Hematopoietic multipotent progenitor cell treated with erythropoietin and hydrocortisone succinate and interleukin-3 and kit ligand, for 15 days (in vitro differentiated cells): Measurements from ENCODE around the gene TNNT1.
"Not testable (repeated sequence)": the region's sequence is repeated elsewhere in the genome, so short reads cannot be mapped to it uniquely, and the experiment has no call there.

Experiments used
- DNase-seq: peaks from one replicate; pipeline ENCODE4 v3.0.0-alpha.2; 2015; ENCODE audit warnings: low spot score

Gene TNNT1

DNA sequence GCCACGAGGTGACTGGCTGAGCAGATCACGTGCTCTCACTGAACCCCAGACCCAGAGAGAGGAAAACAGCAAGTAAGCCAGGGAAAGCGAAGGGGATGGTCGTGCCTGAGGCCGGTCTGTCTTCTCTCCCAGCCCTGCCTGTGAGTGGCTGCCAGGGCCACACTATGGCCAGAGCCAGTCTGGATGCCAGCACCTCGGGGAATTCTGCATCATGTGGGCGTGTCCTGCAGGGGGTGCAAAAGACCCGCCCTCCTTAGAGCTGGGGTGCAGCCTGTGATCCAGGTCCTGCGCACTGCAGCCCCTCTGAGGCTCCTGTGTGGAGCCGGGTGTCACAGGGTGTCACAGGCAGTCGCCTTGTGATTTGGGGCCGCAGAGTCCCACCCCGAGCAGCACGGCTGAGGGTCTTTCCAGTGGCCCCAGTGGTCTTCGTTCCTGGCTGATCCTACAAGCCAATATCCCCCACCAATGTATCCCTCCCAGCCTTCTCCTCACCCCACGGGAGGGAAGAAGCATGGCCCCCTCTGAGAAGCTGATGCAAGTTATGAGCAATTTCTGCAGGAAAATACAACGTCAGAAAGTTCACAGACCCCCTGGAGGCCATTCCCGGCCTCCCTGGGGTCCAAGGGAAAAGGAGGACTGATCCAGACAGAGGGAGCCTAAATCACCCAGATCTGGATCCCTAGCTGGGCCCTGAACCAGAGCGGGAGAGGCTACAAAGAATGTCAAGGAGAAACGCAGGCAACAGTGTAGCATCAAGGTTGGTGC, 39.3 kb downstream of the TNNT1 start:
- DNase-seq, result no peak

GRCh38 chr19:55107252-55107651, 41.8 kb downstream of the TNNT1 start:
- not testable (repeated sequence) for DNase-seq

DNA sequence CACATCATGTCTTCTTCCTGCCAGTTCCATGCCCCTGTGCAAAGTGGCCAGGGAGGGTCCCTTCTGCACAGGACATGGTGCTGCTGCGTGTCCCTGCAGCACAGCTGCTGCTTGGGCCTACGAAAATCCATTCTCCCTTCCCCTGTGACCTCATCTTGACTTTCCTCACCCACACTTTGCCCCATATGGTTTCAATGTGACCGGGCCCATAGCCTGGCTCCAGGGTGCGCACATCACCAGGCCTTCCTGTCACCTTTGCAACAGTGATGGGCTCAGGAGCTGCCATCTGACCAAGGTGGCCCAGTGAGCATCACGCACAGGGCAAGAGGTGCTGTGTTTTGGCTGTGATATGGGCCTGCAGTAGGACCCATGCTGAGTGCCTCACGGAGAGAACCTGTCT, 42.4 kb downstream of the TNNT1 start:
- DNase-seq, result no peak

- no peak for DNase-seq
These were observed 43.8 kb downstream of the TNNT1 start for GRCh38 chr19:55105237-55105636.

DNA sequence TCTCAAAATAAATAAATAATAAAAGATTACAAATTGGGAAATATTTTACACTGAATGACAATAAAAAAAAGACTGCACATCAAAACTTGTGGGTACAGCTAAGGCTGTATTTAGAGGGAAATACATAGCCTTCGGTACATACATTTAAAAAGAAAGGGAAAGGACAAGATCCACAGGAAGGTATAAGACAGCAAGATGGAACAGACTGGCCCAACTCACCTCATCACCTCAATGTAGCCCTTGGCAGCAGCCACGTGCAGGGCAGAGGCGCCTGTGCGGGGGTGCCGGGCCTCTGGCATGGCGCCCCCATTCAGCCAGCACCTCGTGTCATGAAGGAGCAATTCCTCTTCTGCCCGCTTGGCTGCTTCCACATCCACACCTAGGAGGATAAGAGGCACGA, 45.8 kb downstream of the TNNT1 start:
- DNase-seq, result no peak

DNA sequence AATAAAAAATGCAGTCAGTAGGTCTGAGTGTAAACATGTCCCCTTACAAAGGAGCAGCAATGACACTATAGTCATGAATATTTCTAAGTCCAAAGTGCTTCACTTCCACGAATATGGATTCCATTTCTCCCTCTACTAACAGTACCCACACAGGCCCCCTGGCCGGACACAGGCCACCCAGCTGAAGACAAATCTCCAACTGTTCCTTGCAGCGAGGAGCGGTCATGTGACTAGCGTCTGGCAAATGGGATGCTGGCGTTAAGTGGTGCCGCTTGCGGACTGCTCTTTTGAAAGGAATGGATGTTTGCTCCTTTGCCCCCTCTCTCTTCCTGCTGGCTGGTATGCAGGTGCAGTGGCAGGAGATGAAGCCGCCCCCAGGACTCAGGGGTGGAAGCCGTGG, 47.7 kb downstream of the TNNT1 start:
- no peak for DNase-seq

GRCh38 chr19:55099557-55100506, 49.2 kb downstream of the TNNT1 start:
- DNase-seq, result no peak

GRCh38 chr19:55098716-55099556, 50.1 kb downstream of the TNNT1 start:
- DNase-seq, result no peak

DNA sequence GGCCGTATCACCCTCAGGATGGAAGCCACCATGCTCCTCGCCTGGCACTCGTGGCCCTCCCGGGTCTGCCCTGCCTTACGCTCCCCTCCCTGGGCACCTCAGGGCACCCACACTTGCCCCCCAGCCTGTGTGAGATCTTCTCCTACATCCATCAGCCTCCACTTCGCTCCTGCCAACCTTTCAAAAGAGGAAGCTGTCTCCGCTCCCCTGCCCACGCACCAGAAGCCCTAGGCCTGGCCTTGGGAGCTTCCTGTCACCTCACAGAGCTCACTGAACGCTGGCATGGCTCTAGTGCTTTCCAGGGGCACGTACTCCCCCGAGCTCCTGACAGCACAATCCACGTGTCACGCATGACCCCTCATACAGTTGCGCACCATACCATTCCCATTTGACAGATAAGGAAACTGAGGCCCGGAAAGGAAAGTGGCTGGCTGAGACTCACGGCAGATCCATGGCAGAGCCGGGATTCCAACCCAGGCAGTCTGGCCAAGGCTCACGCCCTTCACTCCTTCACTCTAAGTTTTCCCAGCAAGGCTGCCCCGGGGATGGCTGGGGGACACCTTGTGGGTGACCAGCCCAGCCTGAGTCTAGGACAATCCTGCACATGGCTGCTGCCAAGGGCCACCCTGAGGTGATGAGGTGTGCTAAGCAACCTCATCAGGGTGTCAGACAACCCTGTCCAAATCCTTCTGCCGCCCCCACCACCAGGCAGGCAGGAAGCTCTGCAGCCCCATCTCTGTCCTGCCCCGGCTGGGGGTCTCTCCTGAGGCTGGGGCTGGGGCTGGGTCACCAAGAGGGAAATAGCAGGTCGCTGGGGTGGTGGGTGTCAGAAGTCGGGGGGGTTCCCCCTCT, 50.9 kb downstream of the TNNT1 start:
- no peak for DNase-seq

- no peak for DNase-seq
These were observed 52.8 kb downstream of the TNNT1 start for GRCh38 chr19:55096061-55096701.

DNA sequence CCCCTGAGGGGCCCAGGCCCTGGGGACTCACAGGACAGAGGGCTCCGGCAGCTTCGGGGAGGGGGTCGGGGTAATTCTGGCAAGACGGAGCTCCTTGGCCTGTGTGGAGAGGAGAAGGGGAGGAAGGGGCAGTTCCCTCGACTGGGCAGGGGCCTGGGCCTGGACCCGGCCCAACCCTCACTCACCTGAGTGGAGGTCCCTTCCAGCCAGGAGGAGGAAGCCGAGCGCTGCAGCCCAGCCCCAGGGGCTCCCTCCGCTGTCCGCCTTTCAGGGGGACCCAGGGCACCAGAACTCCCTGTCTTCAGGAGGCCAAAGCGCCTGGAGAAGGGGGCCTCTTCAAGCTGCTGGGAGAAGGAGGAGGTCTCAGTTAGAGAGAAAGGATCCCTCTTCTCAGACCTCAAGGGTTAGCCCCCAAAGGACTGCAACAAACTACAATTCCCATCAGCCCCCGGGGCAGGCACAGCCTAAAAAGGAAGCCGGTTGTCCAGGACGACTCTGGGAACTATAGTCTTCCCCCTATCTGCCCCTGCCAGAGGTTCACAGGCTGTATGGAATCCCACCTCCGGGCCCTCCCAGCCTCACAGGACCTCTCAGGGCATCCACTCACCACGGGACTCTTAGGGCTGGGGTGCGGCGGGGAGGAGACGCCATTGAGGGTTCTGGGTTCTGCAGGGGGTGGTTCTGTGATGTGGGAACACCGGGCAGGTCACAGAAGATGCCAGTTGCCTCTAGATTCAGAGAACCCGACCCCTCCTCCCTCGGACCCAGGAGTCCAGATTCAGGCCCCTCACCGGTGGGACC, 53.5 kb downstream of the TNNT1 start:
- DNase-seq, result no peak

- DNase-seq, result no peak
These were observed 54.3 kb downstream of the TNNT1 start for GRCh38 chr19:55094456-55095259.

DNA sequence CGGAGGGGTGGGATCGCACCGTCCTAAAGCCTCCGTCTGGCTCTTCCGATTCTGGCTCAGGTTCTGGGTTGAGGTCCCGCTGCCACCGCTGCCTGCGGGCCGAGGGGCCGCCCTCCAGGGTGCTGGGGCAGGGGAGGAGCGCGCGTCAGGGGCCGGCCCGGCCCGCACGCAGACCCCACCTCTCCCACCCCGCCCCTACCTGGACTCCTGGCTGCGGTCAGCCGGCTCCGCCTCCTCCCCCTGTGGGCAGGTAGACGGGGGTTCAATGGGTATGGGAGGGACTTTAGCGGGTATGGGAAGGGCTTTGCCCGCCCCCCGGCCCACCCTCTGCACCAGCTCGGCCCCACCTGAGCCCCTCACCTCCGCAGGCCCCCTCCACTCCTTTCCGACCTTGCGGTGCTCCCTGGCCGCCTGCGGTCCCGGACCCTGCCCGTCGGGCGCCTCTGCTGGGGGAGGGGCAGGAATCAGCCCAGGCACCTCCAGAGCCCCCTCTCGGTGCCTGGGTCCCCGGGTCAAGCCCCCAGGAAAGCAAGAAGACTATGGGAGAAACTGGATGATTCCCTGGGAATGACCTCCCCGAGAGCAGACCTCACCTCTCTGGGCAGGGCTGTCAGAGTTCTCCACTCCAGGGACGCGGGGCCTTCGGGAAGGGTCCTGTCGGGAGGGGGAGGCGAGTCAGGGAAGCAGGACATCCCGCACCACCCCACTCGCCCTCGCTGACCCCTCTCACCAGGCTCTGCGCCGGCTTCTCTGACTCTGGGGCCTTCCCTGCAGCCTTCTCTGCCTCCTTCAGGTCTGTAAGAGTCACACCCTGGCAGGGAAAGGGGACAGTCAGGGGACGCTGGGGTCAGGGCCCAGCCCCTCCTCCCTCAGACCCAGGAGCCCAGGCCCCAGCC, 56.3 kb downstream of the TNNT1 start:
- no peak for DNase-seq

DNA sequence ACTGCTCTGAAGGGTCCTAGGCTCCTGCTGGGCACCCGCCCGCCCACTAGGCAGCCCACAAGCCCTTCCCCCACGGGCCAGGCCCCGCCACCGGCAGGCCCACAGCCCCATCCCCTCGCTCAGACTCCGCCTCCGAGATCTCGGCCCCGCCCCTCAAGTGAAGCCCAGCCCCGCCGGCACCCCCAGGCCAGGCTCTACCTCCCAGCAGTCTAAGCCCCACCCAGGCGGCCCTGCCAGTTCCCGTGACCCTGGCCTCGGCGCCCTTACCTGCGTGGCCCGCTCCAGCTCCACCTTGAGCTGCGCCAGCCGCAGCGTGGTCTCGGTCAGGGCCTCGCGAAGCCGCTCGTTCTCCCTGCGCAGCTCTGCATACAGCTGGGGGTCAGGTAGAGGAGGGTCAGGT, 57.1 kb downstream of the TNNT1 start:
- no peak for DNase-seq

DNA sequence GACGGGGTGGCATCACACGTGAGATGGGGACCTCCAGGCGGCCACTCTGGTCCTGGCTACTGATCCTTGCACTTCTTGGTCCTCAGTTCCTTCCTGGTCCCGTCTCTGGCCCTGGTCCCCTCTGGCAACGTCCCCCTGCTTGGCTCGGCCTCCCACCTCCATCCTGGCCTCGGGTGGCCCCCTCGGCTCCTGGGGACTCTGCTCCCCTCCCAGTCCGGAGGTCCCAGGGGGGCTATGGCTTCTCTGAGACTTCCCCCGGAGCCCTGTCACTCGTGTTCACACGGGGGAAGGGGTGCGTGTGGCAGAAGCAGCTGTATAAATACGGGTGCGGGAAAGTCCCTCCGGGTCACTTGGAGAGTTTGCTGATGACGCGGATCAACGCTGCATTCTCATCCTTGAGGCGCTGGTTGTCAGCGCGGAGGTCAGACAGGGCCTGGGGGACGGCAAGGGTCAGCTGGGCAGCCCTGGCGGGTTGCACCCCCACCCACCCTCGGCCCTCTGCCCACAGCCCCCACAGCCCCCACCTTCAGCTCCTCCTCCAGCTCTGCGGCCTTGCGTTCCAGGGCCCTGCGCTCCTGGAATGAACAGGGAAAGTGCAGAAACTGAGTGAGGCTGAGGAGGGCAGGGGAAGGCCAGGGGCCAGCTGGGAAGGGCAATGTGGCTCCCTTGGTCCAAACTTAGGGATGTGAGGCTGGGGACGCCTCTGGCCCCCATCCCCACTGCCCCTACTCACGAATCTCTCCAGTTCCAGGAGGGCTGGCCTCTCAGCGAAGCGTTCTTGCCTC, 57.7 kb downstream of the TNNT1 start:
- DNase-seq, result no peak

DNA sequence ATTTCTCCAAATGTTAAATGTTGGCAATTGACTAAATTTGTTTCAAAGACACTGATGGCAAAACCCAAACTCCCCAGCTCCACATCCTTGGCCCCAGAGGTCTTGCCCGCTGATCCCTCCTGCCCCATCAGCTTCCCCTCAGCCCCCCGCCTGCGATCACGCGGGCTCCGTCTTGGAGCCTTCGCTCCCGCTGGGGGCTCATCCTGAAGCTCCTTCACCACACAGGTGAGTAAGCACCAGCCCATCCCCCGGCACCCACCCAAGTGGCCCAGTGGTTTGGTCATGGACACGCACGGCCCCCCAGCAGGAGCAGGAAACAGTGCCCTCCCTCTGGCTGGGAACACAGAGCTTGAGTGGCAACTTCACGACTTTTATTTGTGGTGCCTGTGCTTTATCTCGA, 58.4 kb downstream of the TNNT1 start:
- DNase-seq, result no peak

- DNase-seq, result no peak
These were observed 59.6 kb downstream of the TNNT1 start for GRCh38 chr19:55089342-55089944.
